Measurements from ENCODE around the gene AP3S2. TPM values are rescaled to one million over a fixed set of nuclear protein-coding genes. Genes with fewer than 3 reads are reported as not detected.
"Not testable (repeated sequence)": the region's sequence is repeated elsewhere in the genome, so short reads cannot be mapped to it uniquely, and the experiment has no call there.

AP3S2 gene
- polyA plus RNA-seq, 1 donor (not counting 4 experiments of a cell fraction or from before 2014, with no cell fraction given) = 34.6 TPM

- Histone ChIP-seq H3K27ac (ENCODE audit: control insufficient read depth, insufficient read depth, low read length) (no peak overlapping the region), H3K4me2 (ENCODE audit: control insufficient read depth, extremely low read depth, insufficient read depth, low read depth, low read length) (no peak overlapping the region), H2AFZ (ENCODE audit: control insufficient read depth, low read length) (no peak overlapping the region), H3K9ac (ENCODE audit: control insufficient read depth, extremely low read depth, insufficient read depth, low read length) (no peak overlapping the region), H3K4me1 (ENCODE audit: control insufficient read depth, extremely low read depth, insufficient read depth, low read length) (no peaks in the 10 kb centered on the region), H3K27me3 (ENCODE audit: control insufficient read depth, extremely low read depth, insufficient read depth, low read length) (no peaks in the 10 kb centered on the region), H3K4me3 (ENCODE audit: control insufficient read depth in 2 of 3, extremely low read depth in 1 of 3, insufficient read depth in 2 of 3, low read depth in 1 of 3, low read length in 3 of 3) (no peak overlapping the region), H3K9me3 (ENCODE audit: control insufficient read depth, low read depth, low read length) (no peaks in the 10 kb centered on the region), H3K79me2 (ENCODE audit: control insufficient read depth, insufficient read depth, low read length) (no peaks in the 10 kb centered on the region), H3K36me3 (ENCODE audit: control insufficient read depth in 2 of 2, extremely low read depth in 1 of 2, insufficient read depth in 2 of 2, low read length in 2 of 2) (peaks cover 0 to 15% of the 10 kb centered on the region in 2 experiments), H3K9me1 (ENCODE audit: control insufficient read depth, extremely low read depth, insufficient read depth, low read length) (no peaks in the 10 kb centered on the region), H4K20me1 (ENCODE audit: control insufficient read depth, extremely low read depth, insufficient read depth, low read length) (no peaks in the 10 kb centered on the region)
- TF ChIP-seq CTCF (optimal IDR thresholded peaks at IDR 0.05 in 1 of 3, IDR thresholded peaks at IDR 0.05 in 1 of 3, conservative IDR thresholded peaks at IDR 0.05 in 1 of 3; ENCODE audit: extremely low read depth in 1 of 3, insufficient read depth in 2 of 3, low read length in 3 of 3) (no peak), EZH2 (IDR thresholded peaks at IDR 0.05; ENCODE audit: low read length) (no peak)
- FAIRE-seq (no peak), DNase-seq (ENCODE audit: low read depth, low spot score) (no peak)
- dilution Hi-C loops (cut with MboI; ENCODE audit: extremely low pct_ligation_motif_present, low sequenced_read_pairs) = loop anchor here (25.0 kb wide), 1 partner anchor 108 kb away; the partner anchor contains the start of gene MESP1
These were observed 23.0 kb downstream of the AP3S2 start for GRCh38 chr15:89870688-89871288.

- Histone ChIP-seq H3K9me1 (ENCODE audit: control insufficient read depth, extremely low read depth, insufficient read depth, low read length) (no peaks in the 10 kb centered on the region), H3K4me3 (ENCODE audit: control insufficient read depth in 2 of 3, extremely low read depth in 1 of 3, insufficient read depth in 2 of 3, low read depth in 1 of 3, low read length in 3 of 3) (no peak overlapping the region), H3K27me3 (ENCODE audit: control insufficient read depth, extremely low read depth, insufficient read depth, low read length) (no peaks in the 10 kb centered on the region), H2AFZ (ENCODE audit: control insufficient read depth, low read length) (no peak overlapping the region), H3K27ac (ENCODE audit: control insufficient read depth, insufficient read depth, low read length) (no peak overlapping the region), H3K79me2 (ENCODE audit: control insufficient read depth, insufficient read depth, low read length) (no peaks in the 10 kb centered on the region), H4K20me1 (ENCODE audit: control insufficient read depth, extremely low read depth, insufficient read depth, low read length) (no peaks in the 10 kb centered on the region), H3K4me1 (ENCODE audit: control insufficient read depth, extremely low read depth, insufficient read depth, low read length) (no peaks in the 10 kb centered on the region), H3K36me3 (ENCODE audit: control insufficient read depth in 2 of 2, extremely low read depth in 1 of 2, insufficient read depth in 2 of 2, low read length in 2 of 2) (peaks cover 5 to 14% of the 10 kb centered on the region in 2 experiments), H3K9ac (ENCODE audit: control insufficient read depth, extremely low read depth, insufficient read depth, low read length) (no peak overlapping the region), H3K9me3 (ENCODE audit: control insufficient read depth, low read depth, low read length) (no peaks in the 10 kb centered on the region), H3K4me2 (ENCODE audit: control insufficient read depth, extremely low read depth, insufficient read depth, low read depth, low read length) (no peak overlapping the region)
- dilution Hi-C loops (cut with MboI; ENCODE audit: extremely low pct_ligation_motif_present, low sequenced_read_pairs) = loop anchor here (25.0 kb wide), 1 partner anchor 108 kb away; the partner anchor contains the start of gene MESP1
- FAIRE-seq (no peak), DNase-seq (ENCODE audit: low read depth, low spot score) (no peak)
- TF ChIP-seq CTCF (optimal IDR thresholded peaks at IDR 0.05 in 1 of 3, IDR thresholded peaks at IDR 0.05 in 1 of 3, conservative IDR thresholded peaks at IDR 0.05 in 1 of 3; ENCODE audit: extremely low read depth in 1 of 3, insufficient read depth in 2 of 3, low read length in 3 of 3) = no peak
- no peak for TF ChIP-seq EZH2 (IDR thresholded peaks at IDR 0.05; ENCODE audit: low read length)
These were observed 23.8 kb downstream of the AP3S2 start for GRCh38 chr15:89870006-89870405.

GRCh38 chr15:89869490-89869889, 24.3 kb downstream of the AP3S2 start:
- H3K79me2 ChIP-seq (ENCODE audit: control insufficient read depth, insufficient read depth, low read length); DNase-seq (ENCODE audit: low read depth, low spot score); H3K9me1 ChIP-seq (ENCODE audit: control insufficient read depth, extremely low read depth, insufficient read depth, low read length); FAIRE-seq; H4K20me1 ChIP-seq (ENCODE audit: control insufficient read depth, extremely low read depth, insufficient read depth, low read length); H3K27me3 ChIP-seq (ENCODE audit: control insufficient read depth, extremely low read depth, insufficient read depth, low read length); H3K27ac ChIP-seq (ENCODE audit: control insufficient read depth, insufficient read depth, low read length); H3K4me1 ChIP-seq (ENCODE audit: control insufficient read depth, extremely low read depth, insufficient read depth, low read length); H3K4me2 ChIP-seq (ENCODE audit: control insufficient read depth, extremely low read depth, insufficient read depth, low read depth, low read length); H3K4me3 ChIP-seq (ENCODE audit: control insufficient read depth in 2 of 3, extremely low read depth in 1 of 3, insufficient read depth in 2 of 3, low read depth in 1 of 3, low read length in 3 of 3); H3K9me3 ChIP-seq (ENCODE audit: control insufficient read depth, low read depth, low read length); H3K9ac ChIP-seq (ENCODE audit: control insufficient read depth, extremely low read depth, insufficient read depth, low read length); H2AFZ ChIP-seq (ENCODE audit: control insufficient read depth, low read length): not testable (repeated sequence)
- peaks cover 10 to 14% of the 10 kb centered on the region in 2 experiments for H3K36me3 ChIP-seq (ENCODE audit: control insufficient read depth in 2 of 2, extremely low read depth in 1 of 2, insufficient read depth in 2 of 2, low read length in 2 of 2)
- dilution Hi-C loops (cut with MboI; ENCODE audit: extremely low pct_ligation_motif_present, low sequenced_read_pairs) = loop anchor here (25.0 kb wide), 1 partner anchor 107 kb away; the partner anchor contains the start of gene MESP1
